PC-9 (cell line): ENCODE data around the gene EIF5. TPM values are rescaled to one million over a fixed set of nuclear protein-coding genes. Genes with fewer than 3 reads are reported as not detected.

Source experiments
- BruUV-seq: library from RNA; stranded (reverse); fragments of 400-500 nt; replicated peaks from 2 replicates; lab custom pipeline; 2021; lab: Mats Ljungman, UMichigan
- CTCF ChIA-PET: fragments of 300-600 bp; sonication (Branson Sonifier 250); formaldehyde crosslinking; loops from one replicate; lab custom pipeline; 2022; ENCODE audit warnings: antibody characterized with exemption; lab: Charles Lee
- POLR2A ChIA-PET: fragments of 300-600 bp; sonication (Branson Sonifier 250); formaldehyde crosslinking; loops from one replicate; lab custom pipeline; 2022; ENCODE audit warnings: antibody characterized with exemption; ENCODE audit not compliant: unreplicated experiment; lab: Charles Lee
- DNase-seq, 2 experiments: peaks; one replicate each; pipeline versions ENCODE4 v3.0.0 to v3.0.0-alpha.2; 2015 to 2022; ENCODE audit warnings: mixed read lengths in 1 of 2
- H2AFZ ChIP-seq: fragments of 200-600 bp; sonication (generic); 2 replicates; pipeline ENCODE4 v1.8.1; 2017; ENCODE audit warnings: antibody characterized with exemption
- H3F3A ChIP-seq: fragments of 200-600 bp; sonication (generic); 2 replicates; pipeline ENCODE4 v1.8.1; 2017; ENCODE audit warnings: antibody characterized with exemption, mild to moderate bottlenecking, low read depth; ENCODE audit not compliant: insufficient read depth
- H3K27ac ChIP-seq: fragments of 200-600 bp; sonication (generic); 2 replicates; pipeline ENCODE4 v1.6.1; 2016; ENCODE audit warnings: mixed run types
- H3K27me3 ChIP-seq: fragments of 200-600 bp; sonication (generic); 2 replicates; pipeline ENCODE4 v1.6.1; 2016; ENCODE audit warnings: low read depth, mixed run types; ENCODE audit not compliant: insufficient read depth
- H3K36me3 ChIP-seq: fragments of 200-600 bp; sonication (generic); 2 replicates; pipeline ENCODE4 v1.6.1; 2016; ENCODE audit warnings: low read depth, mixed run types
- H3K4me1 ChIP-seq: fragments of 200-600 bp; sonication (generic); replicated peaks from 2 replicates; pipeline ENCODE4 v1.6.1; 2016; ENCODE audit warnings: mixed run types; ENCODE audit not compliant: insufficient read depth
- H3K4me2 ChIP-seq: fragments of 200-600 bp; sonication (generic); 2 replicates; pipeline ENCODE4 v1.6.1; 2017; ENCODE audit warnings: mixed run types
- H3K4me3 ChIP-seq: fragments of 200-600 bp; sonication (generic); 2 replicates; pipeline ENCODE4 v1.6.1; 2016; ENCODE audit warnings: mixed run types
- H3K79me2 ChIP-seq: fragments of 200-600 bp; sonication (generic); 2 replicates; pipeline ENCODE4 v1.6.1; 2017; ENCODE audit warnings: low read depth, mixed run types
- H3K9me2 ChIP-seq: fragments of 200-600 bp; sonication (generic); 2 replicates; pipeline ENCODE4 v1.8.1; 2017; ENCODE audit warnings: mild to moderate bottlenecking; ENCODE audit not compliant: insufficient read depth
- H3K9me3 ChIP-seq: fragments of 200-600 bp; sonication (generic); 2 replicates; pipeline ENCODE4 v1.8.1; 2016; ENCODE audit warnings: low read depth; ENCODE audit not compliant: insufficient read depth
- H4K20me1 ChIP-seq: fragments of 200-600 bp; sonication (generic); 2 replicates; pipeline ENCODE4 v1.8.1; 2017; ENCODE audit not compliant: insufficient read depth
- EZH2 ChIP-seq: fragments of 200-600 bp; sonication (generic); IDR thresholded peaks from 2 replicates; pipeline ENCODE4 v1.8.0; 2017; ENCODE audit warnings: antibody characterized with exemption, low read depth
- intact Hi-C: fragments of 100-400 bp; cut with micrococcal nuclease; formaldehyde crosslinking; loops from one replicate; pipeline ENCODE4 v1.10.0; 2022; ENCODE audit not compliant: unreplicated experiment
- total RNA-seq: library from RNA; stranded (reverse); gene quantifications from 2 replicates; pipeline ENCODE4 v1.2.3, GENCODE V29; 2021
- TF ChIP-seq, protein P1 (sequence below): fragments of 200-600 bp; sonication (generic); conservative IDR thresholded peaks from 2 replicates; pipeline ENCODE4 v1.6.1; 2017; ENCODE audit warnings: mixed run types, antibody characterized with exemption, mild to moderate bottlenecking, moderate library complexity

EIF5 gene
- total RNA-seq, 1 experiment from 2014 or later = 330 TPM

DNA sequence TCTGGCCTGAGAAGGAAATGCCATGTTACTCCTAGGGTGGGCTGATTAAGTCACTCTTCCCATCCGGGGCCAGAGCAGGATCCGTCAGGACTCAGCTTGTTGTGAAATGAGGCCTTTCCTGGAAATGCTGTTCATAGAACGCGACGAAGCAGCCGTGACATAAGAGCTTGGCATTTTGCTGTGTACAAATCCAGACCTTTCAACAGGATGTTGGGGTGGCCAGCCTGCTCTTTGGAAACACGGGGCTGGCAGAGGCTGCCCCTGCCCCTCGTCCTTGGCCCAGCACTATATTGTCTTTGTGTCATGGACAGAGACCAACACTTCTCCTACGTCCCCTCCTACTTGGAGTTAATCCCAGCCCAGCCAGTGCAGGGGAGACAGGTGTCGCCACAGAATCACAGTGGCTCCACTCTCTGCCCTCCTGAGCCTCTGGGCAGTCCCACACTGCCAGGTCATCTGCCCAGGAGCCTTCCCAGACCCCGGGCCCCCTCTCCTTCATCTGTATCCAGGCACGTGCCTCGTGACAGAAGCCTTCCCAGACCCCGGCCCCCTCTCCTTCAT is 18.6 kb upstream of the EIF5 start:
- intact Hi-C loops = no loop called here

DNA sequence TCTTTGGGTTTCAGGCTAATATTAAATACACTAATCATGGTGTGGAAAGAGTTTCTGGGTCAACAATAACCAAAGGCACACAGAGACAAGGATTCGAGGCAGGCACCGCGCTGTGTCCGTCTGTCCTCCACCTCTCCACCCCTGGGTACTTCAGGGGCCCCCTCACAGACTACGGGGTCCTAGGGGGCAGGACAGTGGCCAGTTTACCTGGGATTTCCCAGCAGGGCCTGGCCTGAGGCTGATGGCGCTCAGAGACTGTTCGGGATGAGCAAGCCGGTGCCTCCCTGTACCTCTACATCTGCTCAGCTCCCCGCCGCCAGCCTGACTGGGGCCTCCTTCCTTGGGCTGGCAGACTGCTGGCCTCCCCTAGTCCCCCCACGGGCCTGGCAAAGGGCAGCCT is 18.1 kb upstream of the EIF5 start:
- Histone ChIP-seq H3K36me3 (no peaks in the 10 kb centered on the region), H3K27me3 (no peaks in the 10 kb centered on the region), H3K27ac (no peak overlapping the region), H3F3A (no peaks in the 10 kb centered on the region; the same call in 1 of the 2 replicates), H3K9me3 (no peaks in the 10 kb centered on the region), H3K4me3 (no peak overlapping the region), H4K20me1 (no peaks in the 10 kb centered on the region), H3K4me2 (no peak overlapping the region), H2AFZ (no peak overlapping the region), H3K79me2 (no peaks in the 10 kb centered on the region), H3K9me2 (no peaks in the 10 kb centered on the region), H3K4me1 (no peaks in the 10 kb centered on the region)
- no TSS peak for BruUV-seq
- TF ChIP-seq, protein P1, sequence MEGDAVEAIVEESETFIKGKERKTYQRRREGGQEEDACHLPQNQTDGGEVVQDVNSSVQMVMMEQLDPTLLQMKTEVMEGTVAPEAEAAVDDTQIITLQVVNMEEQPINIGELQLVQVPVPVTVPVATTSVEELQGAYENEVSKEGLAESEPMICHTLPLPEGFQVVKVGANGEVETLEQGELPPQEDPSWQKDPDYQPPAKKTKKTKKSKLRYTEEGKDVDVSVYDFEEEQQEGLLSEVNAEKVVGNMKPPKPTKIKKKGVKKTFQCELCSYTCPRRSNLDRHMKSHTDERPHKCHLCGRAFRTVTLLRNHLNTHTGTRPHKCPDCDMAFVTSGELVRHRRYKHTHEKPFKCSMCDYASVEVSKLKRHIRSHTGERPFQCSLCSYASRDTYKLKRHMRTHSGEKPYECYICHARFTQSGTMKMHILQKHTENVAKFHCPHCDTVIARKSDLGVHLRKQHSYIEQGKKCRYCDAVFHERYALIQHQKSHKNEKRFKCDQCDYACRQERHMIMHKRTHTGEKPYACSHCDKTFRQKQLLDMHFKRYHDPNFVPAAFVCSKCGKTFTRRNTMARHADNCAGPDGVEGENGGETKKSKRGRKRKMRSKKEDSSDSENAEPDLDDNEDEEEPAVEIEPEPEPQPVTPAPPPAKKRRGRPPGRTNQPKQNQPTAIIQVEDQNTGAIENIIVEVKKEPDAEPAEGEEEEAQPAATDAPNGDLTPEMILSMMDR = no peak
- no peak for TF ChIP-seq EZH2
- intact Hi-C loops = no loop called here
- no peak for DNase-seq
- ChIA-PET POLR2A (no interaction called here), CTCF (no interaction called here)

More for the DNA sequence above, 18.6 kb upstream of the EIF5 start:
- Histone ChIP-seq H3K4me3 (no peak overlapping the region), H3K4me2 (no peak overlapping the region), H3F3A (no peaks in the 10 kb centered on the region; the same call in 1 of the 2 replicates), H4K20me1 (no peaks in the 10 kb centered on the region), H3K36me3 (no peaks in the 10 kb centered on the region), H2AFZ (no peak overlapping the region), H3K4me1 (no peaks in the 10 kb centered on the region), H3K9me3 (no peaks in the 10 kb centered on the region), H3K27me3 (no peaks in the 10 kb centered on the region), H3K27ac (no peak overlapping the region), H3K79me2 (no peaks in the 10 kb centered on the region), H3K9me2 (no peaks in the 10 kb centered on the region)
- ChIA-PET CTCF (interaction anchor here (0.5 kb wide), 1 partner anchor 42 kb away, joined by 5 read pairs; no protein-coding TSS in a partner anchor), POLR2A (no interaction called here)
- no TSS peak for BruUV-seq
- DNase-seq = no peak
- TF ChIP-seq EZH2 = no peak
- TF ChIP-seq, protein P1 = no peak

DNA sequence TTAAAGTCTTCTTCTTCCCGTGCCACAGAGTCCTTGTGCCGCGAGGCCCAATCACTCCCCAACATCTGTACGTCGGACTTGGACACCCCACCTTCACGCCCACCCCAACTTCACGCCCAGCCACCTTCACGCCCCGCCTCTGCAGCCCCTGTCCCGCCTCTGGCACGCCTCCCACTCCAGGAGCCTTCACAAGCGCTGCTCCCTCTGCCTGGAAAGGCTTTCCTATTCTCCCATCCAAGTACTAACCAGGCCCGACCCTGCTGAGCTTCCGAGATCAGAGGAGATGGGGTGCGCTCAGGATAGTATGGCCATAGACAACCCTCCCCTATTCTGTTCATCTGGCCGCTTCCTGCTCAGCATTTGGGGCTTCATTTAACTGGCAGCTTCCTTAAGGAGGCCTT is 17.3 kb upstream of the EIF5 start:
- ChIA-PET CTCF (no interaction called here), POLR2A (no interaction called here)
- BruUV-seq = no TSS peak

More for the DNA sequence above, 17.3 kb upstream of the EIF5 start:
- Histone ChIP-seq H3K27me3 (no peaks in the 10 kb centered on the region), H3K27ac (no peak overlapping the region), H4K20me1 (no peaks in the 10 kb centered on the region), H2AFZ (no peak overlapping the region), H3K4me3 (no peak overlapping the region), H3F3A (no peaks in the 10 kb centered on the region; the same call in 1 of the 2 replicates), H3K36me3 (no peaks in the 10 kb centered on the region), H3K4me2 (no peak overlapping the region), H3K9me2 (no peaks in the 10 kb centered on the region), H3K4me1 (no peaks in the 10 kb centered on the region), H3K9me3 (no peaks in the 10 kb centered on the region), H3K79me2 (no peaks in the 10 kb centered on the region)
- TF ChIP-seq, protein P1 = no peak
- TF ChIP-seq EZH2 = no peak
- no peak for DNase-seq
- intact Hi-C loops = no loop called here
